ENCODE results near the gene TRDN.

TRDN gene

GRCh38 chr6:123648723-123649122 is 12.0 kb upstream of the TRDN start:
- no peak overlapping the region for H3K4me3 Mint-ChIP-seq
- no peak overlapping the region for H3K27ac Mint-ChIP-seq
- no peaks in the 10 kb centered on the region for H3K9me3 Mint-ChIP-seq
- no peak for DNase-seq (ENCODE audit: low spot score in 2 of 2)
- no peaks in the 10 kb centered on the region for H3K27me3 Mint-ChIP-seq
- no peak for ATAC-seq (ENCODE audit: low read depth)
- H3K36me3 Mint-ChIP-seq = no peaks in the 10 kb centered on the region
- no peaks in the 10 kb centered on the region for H3K4me1 Mint-ChIP-seq

GRCh38 chr6:123648020-123648580 is 11.3 kb upstream of the TRDN start:
- Mint-ChIP-seq H3K4me1 (no peaks in the 10 kb centered on the region), H3K4me3 (no peak overlapping the region), H3K27me3 (no peaks in the 10 kb centered on the region), H3K9me3 (no peaks in the 10 kb centered on the region), H3K36me3 (no peaks in the 10 kb centered on the region), H3K27ac (no peak overlapping the region)
- DNase-seq (ENCODE audit: low spot score in 2 of 2) (no peak), ATAC-seq (ENCODE audit: low read depth) (no peak)

- Mint-ChIP-seq H3K36me3 (no peaks in the 10 kb centered on the region), H3K4me3 (no peak overlapping the region), H3K9me3 (no peaks in the 10 kb centered on the region), H3K27me3 (no peaks in the 10 kb centered on the region), H3K27ac (no peak overlapping the region), H3K4me1 (no peaks in the 10 kb centered on the region)
- DNase-seq (ENCODE audit: low spot score in 2 of 2) (no peak), ATAC-seq (ENCODE audit: low read depth) (no peak)
Observed at GRCh38 chr6:123641497-123641896, 4.7 kb upstream of the TRDN start.

GRCh38 chr6:123640567-123641187 is 3.9 kb upstream of the TRDN start:
- no peaks in the 10 kb centered on the region for H3K9me3 Mint-ChIP-seq
- DNase-seq (ENCODE audit: low spot score in 2 of 2) = no peak
- no peak overlapping the region for H3K4me3 Mint-ChIP-seq
- ATAC-seq (ENCODE audit: low read depth) = no peak
- no peaks in the 10 kb centered on the region for H3K27me3 Mint-ChIP-seq
- H3K27ac Mint-ChIP-seq = no peak overlapping the region
- no peaks in the 10 kb centered on the region for H3K4me1 Mint-ChIP-seq
- no peaks in the 10 kb centered on the region for H3K36me3 Mint-ChIP-seq

GRCh38 chr6:123638865-123639264 is 2.1 kb upstream of the TRDN start:
- Mint-ChIP-seq H3K4me1 (no peaks in the 10 kb centered on the region), H3K9me3 (no peaks in the 10 kb centered on the region), H3K27ac (no peak overlapping the region), H3K36me3 (no peaks in the 10 kb centered on the region), H3K4me3 (no peak overlapping the region), H3K27me3 (no peaks in the 10 kb centered on the region)
- DNase-seq (ENCODE audit: low spot score in 2 of 2) = no peak
- no peak for ATAC-seq (ENCODE audit: low read depth)

DNA sequence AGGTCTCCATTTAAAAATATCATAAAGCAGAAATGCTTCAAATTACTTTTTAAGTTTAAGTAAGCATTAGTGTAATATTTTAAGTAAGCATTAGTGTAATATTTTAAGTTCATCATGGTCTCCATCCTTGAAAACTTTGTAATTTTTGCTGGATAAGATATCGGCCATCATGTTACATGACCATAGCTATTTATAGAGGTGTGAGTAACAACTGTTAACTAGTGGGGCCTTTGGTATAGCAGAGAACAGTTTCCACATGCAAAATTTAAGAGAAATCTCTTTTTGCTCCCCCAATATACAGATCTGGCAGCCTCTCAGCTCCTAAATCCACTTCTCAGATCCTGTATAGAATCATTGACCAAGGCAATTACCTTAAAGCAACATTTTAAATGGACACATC is 468 bp downstream of the TRDN start:
- H3K27me3 Mint-ChIP-seq = no peaks in the 10 kb centered on the region
- H3K4me1 Mint-ChIP-seq = no peaks in the 10 kb centered on the region
- no peak for DNase-seq (ENCODE audit: low spot score in 2 of 2)
- H3K4me3 Mint-ChIP-seq = no peak overlapping the region
- H3K9me3 Mint-ChIP-seq = no peaks in the 10 kb centered on the region
- ATAC-seq (ENCODE audit: low read depth) = no peak
- H3K36me3 Mint-ChIP-seq = no peaks in the 10 kb centered on the region
- H3K27ac Mint-ChIP-seq = no peak overlapping the region

- H3K27me3 Mint-ChIP-seq = no peaks in the 10 kb centered on the region
Observed at GRCh38 chr6:123635567-123635966, 1.2 kb downstream of the TRDN start.

DNA sequence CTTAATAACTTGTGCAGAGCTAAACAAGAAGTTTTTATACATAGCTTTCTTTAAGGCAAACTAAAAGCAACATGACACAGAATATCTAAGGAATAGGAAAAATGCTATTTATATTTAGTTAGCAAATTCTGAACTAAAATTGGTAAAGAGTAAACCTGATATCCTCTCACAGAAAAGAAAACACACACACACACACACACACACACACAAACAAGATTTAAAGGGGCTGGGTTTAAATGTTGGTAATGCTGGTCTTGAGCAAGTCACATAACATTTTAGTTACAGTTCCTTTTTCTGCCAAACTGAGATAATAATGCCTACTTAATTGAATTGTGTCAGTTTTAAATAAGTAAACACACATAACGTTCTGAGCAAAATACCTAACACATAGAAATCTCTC is 1.6 kb downstream of the TRDN start:
- no peak overlapping the region for H3K27ac Mint-ChIP-seq
- no peaks in the 10 kb centered on the region for H3K9me3 Mint-ChIP-seq
- DNase-seq (ENCODE audit: low spot score in 2 of 2) = no peak
- no peaks in the 10 kb centered on the region for H3K27me3 Mint-ChIP-seq
- ATAC-seq (ENCODE audit: low read depth) = no peak
- no peaks in the 10 kb centered on the region for H3K36me3 Mint-ChIP-seq
- H3K4me3 Mint-ChIP-seq = no peak overlapping the region
- no peaks in the 10 kb centered on the region for H3K4me1 Mint-ChIP-seq

More at GRCh38 chr6:123635567-123635966, 1.2 kb downstream of the TRDN start:
- Mint-ChIP-seq H3K4me1 (no peaks in the 10 kb centered on the region), H3K9me3 (no peaks in the 10 kb centered on the region), H3K4me3 (no peak overlapping the region), H3K36me3 (no peaks in the 10 kb centered on the region), H3K27ac (no peak overlapping the region)
- ATAC-seq (ENCODE audit: low read depth) (no peak), DNase-seq (ENCODE audit: low spot score in 2 of 2) (no peak)

DNA sequence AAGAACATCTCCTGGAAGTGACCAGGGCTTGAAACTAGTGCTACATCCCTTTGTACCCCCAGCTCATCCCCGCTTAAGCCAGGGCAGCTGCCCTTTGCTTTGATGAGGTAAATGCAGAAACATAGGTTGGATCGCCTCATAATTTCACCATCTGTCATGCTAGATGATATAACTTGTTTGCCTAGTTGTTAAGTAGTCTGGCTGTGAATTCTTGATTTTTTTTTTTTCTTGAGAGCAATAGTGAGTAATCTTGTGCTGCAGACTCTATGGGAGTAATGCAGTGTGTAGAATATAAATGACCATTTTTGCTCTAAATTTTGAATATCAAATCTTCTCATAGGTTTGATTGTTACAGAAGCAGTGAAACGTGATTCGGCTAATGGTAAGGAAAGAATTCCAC is 4.1 kb downstream of the TRDN start:
- DNase-seq (ENCODE audit: low spot score in 2 of 2) (no peak), ATAC-seq (ENCODE audit: low read depth) (no peak)
- Mint-ChIP-seq H3K27me3 (no peaks in the 10 kb centered on the region), H3K36me3 (no peaks in the 10 kb centered on the region), H3K4me1 (no peaks in the 10 kb centered on the region), H3K27ac (no peak overlapping the region), H3K9me3 (no peaks in the 10 kb centered on the region), H3K4me3 (no peak overlapping the region)

- ATAC-seq (ENCODE audit: low read depth) = no peak
- Mint-ChIP-seq H3K9me3 (no peaks in the 10 kb centered on the region), H3K27me3 (no peaks in the 10 kb centered on the region), H3K4me1 (no peaks in the 10 kb centered on the region), H3K36me3 (no peaks in the 10 kb centered on the region), H3K27ac (no peak overlapping the region), H3K4me3 (no peak overlapping the region)
- DNase-seq (ENCODE audit: low spot score in 2 of 2) = no peak
Observed at GRCh38 chr6:123629258-123629941, 7.3 kb downstream of the TRDN start.

DNA sequence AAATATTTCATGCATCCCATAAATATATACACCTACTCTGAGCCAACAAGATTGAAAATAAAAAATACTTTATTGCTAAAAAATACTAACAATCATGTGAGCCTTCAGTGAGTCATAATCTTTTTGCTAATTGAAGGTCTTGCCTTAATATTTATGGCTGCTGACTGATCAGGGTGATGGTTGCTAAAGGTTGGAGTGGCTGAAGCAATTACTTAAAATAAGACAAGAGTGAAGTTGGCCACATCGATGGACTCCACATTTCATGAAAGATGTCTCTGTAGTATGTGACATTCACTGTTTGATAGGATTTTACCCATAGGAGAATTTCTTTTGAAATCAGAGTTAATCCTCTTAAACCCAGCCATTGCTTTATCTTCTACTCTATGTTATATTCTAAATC is 11.1 kb downstream of the TRDN start:
- H3K36me3 Mint-ChIP-seq = no peaks in the 10 kb centered on the region
- no peaks in the 10 kb centered on the region for H3K9me3 Mint-ChIP-seq
- no peaks in the 10 kb centered on the region for H3K4me1 Mint-ChIP-seq
- DNase-seq (ENCODE audit: low spot score in 2 of 2) (no peak), ATAC-seq (ENCODE audit: low read depth) (no peak)
- H3K27me3 Mint-ChIP-seq = no peaks in the 10 kb centered on the region
- no peak overlapping the region for H3K27ac Mint-ChIP-seq
- no peak overlapping the region for H3K4me3 Mint-ChIP-seq

DNA sequence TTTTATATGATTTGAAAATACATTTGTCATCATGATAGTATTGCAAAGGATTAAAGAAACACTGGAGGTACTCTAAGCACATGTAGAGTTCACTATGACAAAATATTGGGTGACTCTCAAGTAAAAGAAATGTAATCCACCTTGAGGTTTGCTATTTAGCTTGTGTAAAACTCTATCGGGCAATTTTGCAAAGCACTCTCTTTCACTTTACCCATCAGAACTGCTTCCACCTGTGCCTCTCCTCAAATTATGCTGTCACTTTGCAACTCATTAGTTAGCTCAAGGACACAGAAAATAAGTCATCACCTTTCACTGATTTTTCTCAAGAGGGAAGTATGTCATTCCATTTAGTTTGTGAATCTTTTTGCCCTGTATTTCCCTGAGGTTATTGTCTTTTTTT is 14.0 kb downstream of the TRDN start:
- ATAC-seq (ENCODE audit: low read depth) (no peak), DNase-seq (ENCODE audit: low spot score in 2 of 2) (no peak)
- H3K4me3 Mint-ChIP-seq = no peak overlapping the region
- no peak overlapping the region for H3K27ac Mint-ChIP-seq
- H3K4me1 Mint-ChIP-seq = no peaks in the 10 kb centered on the region
- no peaks in the 10 kb centered on the region for H3K9me3 Mint-ChIP-seq
- H3K36me3 Mint-ChIP-seq = no peaks in the 10 kb centered on the region
- no peaks in the 10 kb centered on the region for H3K27me3 Mint-ChIP-seq

DNA sequence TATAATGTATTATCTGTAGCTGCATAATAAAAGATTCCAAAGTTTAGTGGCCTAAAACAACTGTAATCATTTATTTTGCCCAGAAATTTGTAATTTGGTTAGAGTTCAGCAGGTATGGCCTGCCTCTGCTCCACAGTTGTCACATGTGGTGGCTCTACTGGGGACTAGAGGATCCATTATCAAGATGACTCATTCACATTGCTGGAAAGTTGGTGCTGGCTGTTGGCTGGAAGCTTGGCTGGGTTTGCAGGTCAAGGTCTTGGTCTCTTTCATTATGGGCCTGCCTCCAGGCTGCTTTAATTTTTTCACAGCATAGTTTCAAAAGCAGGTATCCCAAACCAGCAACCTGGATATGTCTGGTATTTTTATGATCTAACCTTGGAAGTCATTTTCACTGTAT is 17.6 kb downstream of the TRDN start:
- ATAC-seq (ENCODE audit: low read depth) (no peak), DNase-seq (ENCODE audit: low spot score in 2 of 2) (no peak)
- no peaks in the 10 kb centered on the region for H3K27me3 Mint-ChIP-seq
- H3K9me3 Mint-ChIP-seq = no peaks in the 10 kb centered on the region
- no peak overlapping the region for H3K27ac Mint-ChIP-seq
- no peaks in the 10 kb centered on the region for H3K4me1 Mint-ChIP-seq
- H3K4me3 Mint-ChIP-seq = no peak overlapping the region
- no peaks in the 10 kb centered on the region for H3K36me3 Mint-ChIP-seq

DNA sequence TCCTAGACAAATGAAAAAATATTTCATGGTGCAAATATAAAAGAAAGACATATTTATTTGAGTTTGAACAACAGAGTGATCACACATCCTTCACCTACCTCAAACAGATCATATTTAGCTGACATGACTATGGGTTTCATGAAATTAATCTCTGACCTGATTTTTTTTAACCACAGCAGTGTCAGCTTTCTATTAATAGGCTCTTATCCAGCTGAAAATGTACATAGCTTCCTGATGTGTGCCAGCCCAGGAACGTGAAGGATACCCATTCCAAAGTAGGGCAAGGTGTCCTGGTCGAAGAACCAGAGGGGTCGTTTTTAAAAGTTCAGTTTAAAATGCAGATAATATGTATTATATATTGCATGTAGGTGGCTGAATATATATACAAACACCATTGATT is 19.8 kb downstream of the TRDN start:
- Mint-ChIP-seq H3K9me3 (no peaks in the 10 kb centered on the region), H3K4me1 (no peaks in the 10 kb centered on the region), H3K4me3 (no peak overlapping the region), H3K36me3 (no peaks in the 10 kb centered on the region), H3K27ac (no peak overlapping the region), H3K27me3 (no peaks in the 10 kb centered on the region)
- no peak for DNase-seq (ENCODE audit: low spot score in 2 of 2)
- ATAC-seq (ENCODE audit: low read depth) = no peak

GRCh38 chr6:123616016-123616415 is 20.7 kb downstream of the TRDN start:
- Mint-ChIP-seq H3K9me3 (no peaks in the 10 kb centered on the region), H3K27me3 (no peaks in the 10 kb centered on the region), H3K4me3 (no peak overlapping the region), H3K36me3 (no peaks in the 10 kb centered on the region), H3K27ac (no peak overlapping the region), H3K4me1 (no peaks in the 10 kb centered on the region)
- ATAC-seq (ENCODE audit: low read depth) (no peak), DNase-seq (ENCODE audit: low spot score in 2 of 2) (no peak)

Measured in memory B cell (primary cell).